HCT116 (cell line): ENCODE results near the gene NABP1. TPM values are rescaled to one million over a fixed set of nuclear protein-coding genes. Genes with fewer than 3 reads are reported as not detected.

ENCODE experiments used
- ATAC-seq: fragments of 200-7000 bp; cut with Tn5 transposase; 2 replicates; pipeline ENCODE4 v1.9.1; 2020; ENCODE audit warnings: mild to moderate bottlenecking, moderate library complexity
- BruUV-seq: library from RNA; stranded (reverse); fragments of 400-500 nt; replicated peaks from 2 replicates; lab custom pipeline; 2021; lab: Mats Ljungman, UMichigan
- CTCF ChIA-PET: fragments of 300-600 bp; sonication (Branson Sonifier 250); formaldehyde crosslinking; loops from one replicate; lab custom pipeline; 2021; ENCODE audit warnings: antibody characterized with exemption; lab: Charles Lee
- POLR2A ChIA-PET: fragments of 300-600, 350-600 bp; sonication (Branson Sonifier 250); formaldehyde crosslinking; loops from one replicate; lab custom pipeline; 2021; ENCODE audit warnings: antibody characterized with exemption; lab: Charles Lee
- RAD21 ChIA-PET, 2 experiments: fragments of 300-600 bp; sonication (Branson Sonifier 250); formaldehyde crosslinking; loops; one replicate each; lab custom pipeline; 2023; ENCODE audit warnings: low total read pairs in 2 of 2; ENCODE audit not compliant: uncharacterized antibody in 2 of 2, unreplicated experiment in 2 of 2, low non-redundant PET in 1 of 2; lab: Charles Lee
- DNase-seq: peaks from one replicate; pipeline ENCODE4 v3.0.0-alpha.2; 2010; ENCODE audit warnings: low read depth, low spot score
- H2AFZ ChIP-seq: fragments of 200-600 bp; shearing (Covaris generic), sonication (generic); 2 replicates; pipeline ENCODE4 v1.6.1; 2017; ENCODE audit warnings: low read depth, mixed run types, mixed read lengths, antibody characterized with exemption, low read length; ENCODE audit not compliant: poor library complexity, severe bottlenecking
- H3K27ac ChIP-seq: 2 replicates; pipeline ENCODE4 v1.5.1; 2012; ENCODE audit warnings: low read depth, low read length
- H3K27me3 ChIP-seq: fragments of 200-600 bp; sonication (generic); 2 replicates; pipeline ENCODE4 v1.6.1; 2016; ENCODE audit warnings: mixed run types, low read length, mixed read lengths; ENCODE audit not compliant: insufficient read depth
- H3K36me3 ChIP-seq, 2 experiments: fragments of 200-500 bp in 1 of 2; fragments of 200-600 bp in 1 of 2; sonication (Bioruptor generic) in 1 of 2; sonication (generic) in 1 of 2; 2 replicates each; pipeline versions ENCODE4 v1.5.1 to v1.6.1; 2014 to 2016; ENCODE audit warnings: low read length in 2 of 2, inconsistent platforms in 1 of 2, mixed read lengths in 1 of 2, mixed run types in 1 of 2; ENCODE audit not compliant: insufficient read depth in 2 of 2, control insufficient read depth in 1 of 2
- H3K4me1 ChIP-seq, 2 experiments: fragments of 200-600 bp in 1 of 2; sonication (generic) in 1 of 2; 2 replicates each; pipeline versions ENCODE4 v1.5.1 to v1.6.1; 2012 to 2017; ENCODE audit warnings: low read length in 2 of 2, inconsistent platforms in 1 of 2, mild to moderate bottlenecking in 1 of 2, mixed read lengths in 1 of 2, mixed run types in 1 of 2, moderate library complexity in 1 of 2; ENCODE audit not compliant: insufficient read depth in 2 of 2, control insufficient read depth in 1 of 2
- H3K4me2 ChIP-seq: fragments of 200-600 bp; sonication (generic); 2 replicates; pipeline ENCODE4 v1.6.1; 2017; ENCODE audit warnings: mixed run types, low read length, mixed read lengths
- H3K4me3 ChIP-seq, 2 experiments: fragments of 200-600 bp in 1 of 2; sonication (generic) in 1 of 2; replicated peaks in 1 of 2; 2 replicates each; pipeline ENCODE4 v1.5.1; 2011 to 2016; ENCODE audit warnings: low read length in 2 of 2, control low read depth in 1 of 2, low read depth in 1 of 2, mild to moderate bottlenecking in 1 of 2, mixed read lengths in 1 of 2, mixed run types in 1 of 2
- H3K79me2 ChIP-seq: fragments of 200-600 bp; sonication (generic); 2 replicates; pipeline ENCODE4 v1.6.1; 2017; ENCODE audit warnings: mild to moderate bottlenecking, mixed run types, low read length, moderate library complexity, mixed read lengths; ENCODE audit not compliant: insufficient read depth
- H3K9ac ChIP-seq: fragments of 200-600 bp; sonication (generic); 2 replicates; pipeline ENCODE4 v1.6.1; 2016; ENCODE audit warnings: low read length, mixed read lengths
- H3K9me2 ChIP-seq: fragments of 200-600 bp; sonication (generic), shearing (Covaris generic); 2 replicates; pipeline ENCODE4 v1.6.1; 2017; ENCODE audit warnings: mixed run types, mild to moderate bottlenecking, moderate library complexity; ENCODE audit not compliant: insufficient read depth
- H3K9me3 ChIP-seq, 2 experiments: fragments of 200-500 bp in 1 of 2; fragments of 200-600 bp in 1 of 2; sonication (Bioruptor generic) in 1 of 2; sonication (generic) in 1 of 2; 2 replicates each; pipeline ENCODE4 v1.6.1; 2014 to 2017; ENCODE audit warnings: low read length in 2 of 2, mixed read lengths in 2 of 2, inconsistent platforms in 1 of 2, low read depth in 1 of 2, mild to moderate bottlenecking in 1 of 2, mixed run types in 1 of 2, moderate library complexity in 1 of 2; ENCODE audit not compliant: control insufficient read depth in 1 of 2, insufficient read depth in 1 of 2
- H4K20me1 ChIP-seq: fragments of 200-600 bp; sonication (generic), shearing (Covaris generic); 2 replicates; pipeline ENCODE4 v1.6.1; 2017; ENCODE audit warnings: mixed run types, mild to moderate bottlenecking, moderate library complexity; ENCODE audit not compliant: insufficient read depth
- CBX3 ChIP-seq: IDR thresholded peaks from 2 replicates; pipeline ENCODE4 v1.6.1; 2012; ENCODE audit warnings: low read depth
- CTCF ChIP-seq, 3 experiments: fragments of 200-600 bp in 1 of 3; sonication (generic) in 1 of 3; IDR thresholded peaks in 2 of 3; conservative IDR thresholded peaks in 1 of 3; 2 replicates each; pipeline ENCODE4 v1.5.1; 2012 to 2017; ENCODE audit warnings: low read depth in 2 of 3, low read length in 2 of 3, antibody characterized with exemption in 1 of 3, borderline replicate concordance in 1 of 3, control low read depth in 1 of 3, mild to moderate bottlenecking in 1 of 3, mixed read lengths in 1 of 3, mixed run types in 1 of 3, moderate library complexity in 1 of 3; ENCODE audit not compliant: insufficient read depth in 1 of 3
- EGR1 ChIP-seq: IDR thresholded peaks from 2 replicates; pipeline ENCODE4 v1.6.1; 2012; ENCODE audit warnings: low read depth
- EZH2 ChIP-seq: fragments of 200-600 bp; sonication (generic); IDR thresholded peaks from 2 replicates; pipeline ENCODE4 v1.6.1; 2017; ENCODE audit warnings: antibody characterized with exemption, mixed run types
- MAX ChIP-seq: IDR thresholded peaks from 2 replicates; pipeline ENCODE4 v1.6.1; 2012
- POLR2AphosphoS5 ChIP-seq: IDR thresholded peaks from 2 replicates; pipeline ENCODE4 v1.6.1; 2011; ENCODE audit warnings: mild to moderate bottlenecking, low read depth, low read length, moderate library complexity
- RAD21 ChIP-seq: IDR thresholded peaks from 2 replicates; pipeline ENCODE4 v1.6.1; 2012; ENCODE audit warnings: low read depth, mild to moderate bottlenecking
- SP1 ChIP-seq: IDR thresholded peaks from 2 replicates; pipeline ENCODE4 v1.6.1; 2012; ENCODE audit warnings: low read depth
- SRF ChIP-seq: IDR thresholded peaks from 2 replicates; pipeline ENCODE4 v1.6.1; 2012; ENCODE audit warnings: low read depth
- ZNF274 ChIP-seq: fragments of 200-500 bp; sonication (Bioruptor generic); IDR thresholded peaks from 2 replicates; pipeline ENCODE4 v1.6.1; 2014; ENCODE audit warnings: mild to moderate bottlenecking, low read depth, low read length, inconsistent platforms
- intact Hi-C: fragments of 100-400 bp; cut with micrococcal nuclease; formaldehyde crosslinking; loops from 2 replicates; pipeline ENCODE4 v1.10.0; 2022
- total RNA-seq: library from RNA; stranded (reverse); gene quantifications from one replicate; pipeline ENCODE4 v1.2.1, GENCODE V29; 2021; ENCODE audit not compliant: unreplicated experiment

The NABP1 gene
- total RNA-seq, 1 experiment from 2014 or later = 39.3 TPM

DNA sequence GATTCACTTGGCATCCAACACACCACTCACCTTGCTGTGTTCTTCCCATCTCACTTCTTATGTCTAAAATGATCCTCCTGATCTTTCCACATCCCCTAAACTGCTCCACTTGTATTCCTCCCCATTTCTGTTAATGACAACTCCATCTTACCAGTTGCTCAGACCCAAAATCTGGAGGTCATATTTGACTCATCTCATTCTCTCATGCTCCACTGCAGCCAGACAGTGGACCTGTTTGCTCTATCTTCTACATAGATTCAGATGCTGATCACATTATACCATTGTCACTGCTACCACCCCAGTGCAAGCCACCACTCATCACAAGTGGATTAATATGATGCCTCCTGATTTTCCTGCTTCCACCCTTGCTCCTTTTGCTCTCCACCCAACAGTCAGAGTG lies 7.9 kb upstream of the NABP1 start:
- H3K4me2 ChIP-seq = no peak overlapping the region
- CTCF ChIA-PET = no interaction called here
- RAD21 ChIA-PET = no interaction called here
- no peak overlapping the region for H3K27ac ChIP-seq
- H3K9me2 ChIP-seq = no peaks in the 10 kb centered on the region
- H3K9ac ChIP-seq = no peak overlapping the region
- no peak for DNase-seq
- H3K27me3 ChIP-seq = no peaks in the 10 kb centered on the region
- no peak for TF ChIP-seq CTCF (IDR thresholded peaks at IDR 0.05 in 2 of 3, conservative IDR thresholded peaks at IDR 0.05 in 1 of 3; ENCODE audit: borderline replicate concordance in 1 of 3, insufficient read depth in 1 of 3, low read depth in 2 of 3, low read length in 2 of 3)
- TF ChIP-seq SRF = no peak
- no peak for TF ChIP-seq SP1
- TF ChIP-seq RAD21 = no peak
- TF ChIP-seq ZNF274 = no peak
- TF ChIP-seq EZH2 = no peak
- no peak for TF ChIP-seq EGR1
- no peak for TF ChIP-seq CBX3
- TF ChIP-seq POLR2AphosphoS5 = no peak
- TF ChIP-seq MAX = no peak
- H3K79me2 ChIP-seq = no peaks in the 10 kb centered on the region
- H3K4me3 ChIP-seq = no peak overlapping the region
- POLR2A ChIA-PET = interaction anchor here (5.4 kb wide), 1 partner anchor 7 kb away, joined by 35 read pairs; the partner anchor contains the start of gene NABP1
- peak overlapping the region; percentile 51 for H2AFZ ChIP-seq
- peaks cover 0 to 4% of the 10 kb centered on the region in 2 experiments; a peak in 1 of 4 replicates for H3K4me1 ChIP-seq
- no peak for ATAC-seq
- intact Hi-C loops = no loop called here
- H3K9me3 ChIP-seq = no peaks in the 10 kb centered on the region
- BruUV-seq = no TSS peak
- no peaks in the 10 kb centered on the region for H3K36me3 ChIP-seq
- H4K20me1 ChIP-seq = no peaks in the 10 kb centered on the region
